22Rv1 (cell line): ENCODE results near the gene NT5C1B.

Experiments
- H3K27ac ChIP-seq: fragments of 450-650 bp; 2 replicates; pipeline ENCODE4 v1.5.1; 2017
- ZFX ChIP-seq: fragments of 450-650 bp; IDR thresholded peaks from 2 replicates; pipeline ENCODE4 v1.6.1; 2017; ENCODE audit warnings: antibody characterized with exemption, borderline replicate concordance
- TF ChIP-seq, protein P1 (sequence below): fragments of 450-650 bp; IDR thresholded peaks from 2 replicates; pipeline ENCODE4 v1.5.1; 2017; ENCODE audit warnings: mild to moderate bottlenecking

NT5C1B gene

DNA sequence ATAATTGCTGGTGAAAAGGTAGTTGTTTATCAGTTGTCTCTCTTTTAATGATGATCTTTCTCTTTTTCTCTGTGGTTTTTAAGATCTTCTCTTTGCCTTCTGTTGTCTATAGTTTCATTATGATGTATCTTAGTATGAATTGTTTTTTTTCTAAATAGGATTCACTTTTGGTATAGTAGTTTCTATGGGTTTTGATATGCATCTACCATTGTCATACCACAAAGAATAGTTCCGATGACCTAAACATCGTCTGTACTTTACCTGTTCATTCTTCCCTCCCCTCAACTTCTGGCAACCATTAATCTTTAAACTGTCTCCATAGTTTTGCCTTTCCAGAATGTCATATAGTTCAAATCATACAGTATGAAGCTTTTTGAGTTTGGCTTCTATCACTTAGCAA is 48.5 kb downstream of the NT5C1B start:
- no peak overlapping the region for H3K27ac ChIP-seq
- TF ChIP-seq, protein P1, sequence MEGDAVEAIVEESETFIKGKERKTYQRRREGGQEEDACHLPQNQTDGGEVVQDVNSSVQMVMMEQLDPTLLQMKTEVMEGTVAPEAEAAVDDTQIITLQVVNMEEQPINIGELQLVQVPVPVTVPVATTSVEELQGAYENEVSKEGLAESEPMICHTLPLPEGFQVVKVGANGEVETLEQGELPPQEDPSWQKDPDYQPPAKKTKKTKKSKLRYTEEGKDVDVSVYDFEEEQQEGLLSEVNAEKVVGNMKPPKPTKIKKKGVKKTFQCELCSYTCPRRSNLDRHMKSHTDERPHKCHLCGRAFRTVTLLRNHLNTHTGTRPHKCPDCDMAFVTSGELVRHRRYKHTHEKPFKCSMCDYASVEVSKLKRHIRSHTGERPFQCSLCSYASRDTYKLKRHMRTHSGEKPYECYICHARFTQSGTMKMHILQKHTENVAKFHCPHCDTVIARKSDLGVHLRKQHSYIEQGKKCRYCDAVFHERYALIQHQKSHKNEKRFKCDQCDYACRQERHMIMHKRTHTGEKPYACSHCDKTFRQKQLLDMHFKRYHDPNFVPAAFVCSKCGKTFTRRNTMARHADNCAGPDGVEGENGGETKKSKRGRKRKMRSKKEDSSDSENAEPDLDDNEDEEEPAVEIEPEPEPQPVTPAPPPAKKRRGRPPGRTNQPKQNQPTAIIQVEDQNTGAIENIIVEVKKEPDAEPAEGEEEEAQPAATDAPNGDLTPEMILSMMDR: no peak
- TF ChIP-seq ZFX: no peak

DNA sequence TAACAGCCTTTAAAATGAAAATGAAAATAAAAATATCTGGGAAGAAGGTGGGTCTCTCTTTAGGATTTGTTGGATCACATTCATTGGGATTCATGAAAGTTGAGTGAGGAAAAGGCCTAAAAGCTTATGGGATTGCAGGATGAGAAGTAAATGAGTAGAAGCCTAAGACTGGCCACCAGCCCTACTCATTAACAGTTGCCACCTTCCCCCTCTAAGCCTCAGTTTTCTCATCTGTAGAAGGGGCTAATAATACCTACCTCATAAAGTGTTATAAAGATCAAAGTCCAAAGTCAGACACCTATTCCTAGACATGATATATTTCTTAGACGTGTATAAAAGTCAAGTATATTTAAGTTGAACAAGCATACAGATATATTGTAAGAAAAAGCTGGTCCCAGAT is 52.7 kb downstream of the NT5C1B start:
- TF ChIP-seq, protein P1: no peak
- TF ChIP-seq ZFX: no peak
- no peak overlapping the region for H3K27ac ChIP-seq

DNA sequence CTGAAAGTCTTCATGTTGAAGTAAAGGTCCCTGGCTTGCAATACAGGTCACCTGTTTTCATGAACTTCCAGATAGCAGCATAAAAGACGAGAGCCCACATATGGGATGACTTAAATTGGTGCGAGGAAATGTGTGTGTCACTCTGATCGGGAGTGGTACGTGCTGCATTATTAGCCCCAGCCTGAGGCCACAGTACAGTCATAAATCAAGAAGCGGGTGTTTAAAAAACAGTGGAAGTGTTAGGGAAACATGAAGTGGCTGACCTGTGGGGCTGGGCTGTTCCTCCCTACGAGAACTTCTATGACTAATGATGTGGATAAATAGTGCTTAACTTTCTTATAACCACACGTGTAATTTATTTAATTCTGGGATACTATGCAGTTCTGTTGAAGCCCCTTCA is 53.3 kb downstream of the NT5C1B start:
- TF ChIP-seq, protein P1: no peak
- TF ChIP-seq ZFX: no peak
- H3K27ac ChIP-seq: no peak overlapping the region

DNA sequence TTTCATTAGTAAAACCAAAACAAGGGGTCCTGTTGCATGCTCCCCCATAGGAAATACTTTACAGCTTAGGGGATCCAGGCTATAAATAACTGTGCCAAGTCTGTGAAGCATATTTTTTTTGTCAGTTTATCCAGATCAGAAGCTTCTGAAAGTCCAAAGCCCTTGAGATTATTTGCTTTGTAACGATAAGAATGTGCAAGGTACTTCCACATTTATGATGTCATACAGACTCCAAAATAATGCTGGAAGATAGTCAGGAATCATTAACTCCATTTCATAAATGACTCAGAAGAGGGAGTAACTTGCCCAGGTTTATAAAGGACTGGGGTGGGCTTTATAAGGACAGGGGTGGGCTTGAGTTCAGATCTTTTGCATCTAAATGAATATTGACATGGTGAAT is 58.2 kb downstream of the NT5C1B start:
- no peak for TF ChIP-seq ZFX
- TF ChIP-seq, protein P1: no peak
- no peak overlapping the region for H3K27ac ChIP-seq

DNA sequence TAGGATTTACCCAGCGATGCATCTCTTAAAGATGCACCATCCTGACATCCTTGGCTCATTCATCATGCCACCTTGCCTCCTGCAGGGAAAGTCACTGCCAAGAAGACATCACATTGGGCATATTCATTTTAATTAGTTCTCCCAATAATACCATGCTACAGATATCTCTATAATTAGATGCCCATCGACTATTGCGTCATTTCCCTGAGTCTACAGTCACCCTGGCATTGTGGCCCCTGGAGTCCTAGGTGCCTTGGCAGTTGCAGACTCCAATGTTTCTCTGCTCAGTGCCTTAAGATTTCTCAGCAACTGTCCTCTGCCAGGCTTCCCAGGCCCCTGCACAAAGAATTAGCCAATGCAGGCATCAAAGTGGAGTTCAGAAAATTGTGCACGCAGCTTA is 61.5 kb downstream of the NT5C1B start:
- TF ChIP-seq ZFX: no peak
- TF ChIP-seq, protein P1: no peak
- H3K27ac ChIP-seq: no peak overlapping the region

DNA sequence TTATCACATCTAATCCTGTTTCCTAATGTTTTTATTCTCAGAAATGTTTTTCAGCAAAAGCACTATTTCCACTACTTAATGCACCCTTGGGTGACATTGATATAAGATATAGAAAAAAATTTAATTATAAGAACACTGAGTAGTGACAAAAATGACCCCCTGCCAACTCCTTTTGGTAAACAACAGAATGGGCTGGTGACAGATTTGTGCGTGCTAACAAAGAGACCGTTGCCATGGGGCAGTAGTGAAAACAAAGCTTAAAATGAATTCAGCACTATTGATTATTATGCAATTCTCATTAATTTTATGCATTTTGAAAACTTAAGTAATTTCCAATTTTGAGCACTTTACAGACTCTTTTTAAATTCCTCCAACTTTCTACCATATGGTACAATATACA is 62.0 kb downstream of the NT5C1B start:
- TF ChIP-seq, protein P1: no peak
- TF ChIP-seq ZFX: no peak
- no peak overlapping the region for H3K27ac ChIP-seq

DNA sequence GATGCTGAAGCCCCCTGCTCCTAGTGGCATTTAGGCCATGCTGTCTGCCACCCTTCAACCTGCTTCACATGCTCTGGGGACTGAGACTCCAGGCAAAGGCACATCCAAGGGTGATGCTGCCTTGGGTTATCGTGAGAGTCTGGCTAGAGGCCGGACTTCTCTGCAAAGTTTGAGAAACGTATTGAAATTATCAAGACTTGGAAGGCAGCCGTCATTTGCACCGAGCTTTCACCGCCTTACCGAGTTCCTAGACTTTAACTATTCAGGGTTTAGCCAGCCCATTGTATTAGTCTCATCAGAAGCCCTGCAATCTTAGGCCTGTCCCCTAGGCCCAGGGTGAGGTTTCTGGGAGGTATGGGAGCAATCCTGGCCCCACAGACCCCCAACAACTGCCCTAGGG is 62.9 kb downstream of the NT5C1B start:
- no peak overlapping the region for H3K27ac ChIP-seq
- no peak for TF ChIP-seq ZFX
- TF ChIP-seq, protein P1: no peak
